ENCODE data around the gene EDIL3.

EDIL3 gene

GRCh38 chr5:83955916-83956315 lies 428.8 kb downstream of the EDIL3 start:
- Histone ChIP-seq H3K9me3 (ENCODE audit: low read length) (no peaks in the 10 kb centered on the region), H3K9me2 (ENCODE audit: low read depth, low read length) (no peaks in the 10 kb centered on the region), H2AFZ (ENCODE audit: low read length) (no peak overlapping the region), H3K27ac (ENCODE audit: low read depth, low read length, poor library complexity, severe bottlenecking) (no peak overlapping the region), H3K79me2 (ENCODE audit: insufficient read depth, low read length) (no peaks in the 10 kb centered on the region), H4K20me1 (ENCODE audit: insufficient read depth, low read length) (no peaks in the 10 kb centered on the region), H3K36me3 (ENCODE audit: insufficient read depth, low read length) (no peaks in the 10 kb centered on the region), H3F3A (ENCODE audit: insufficient read depth, low read length) (no peaks in the 10 kb centered on the region), H3K4me3 (ENCODE audit: low read depth, low read length, poor library complexity, severe bottlenecking) (no peak overlapping the region), H3K4me1 (ENCODE audit: insufficient read depth, low read length, severe bottlenecking) (no peaks in the 10 kb centered on the region), H3K4me2 (ENCODE audit: low read length) (no peak overlapping the region), H3K27me3 (ENCODE audit: insufficient read depth, low read length) (no peaks in the 10 kb centered on the region), H3K9ac (ENCODE audit: low read length) (no peak overlapping the region)
- no peak for TF ChIP-seq CTCF (IDR thresholded peaks at IDR 0.05; ENCODE audit: low read length)
- TF ChIP-seq EZH2 (IDR thresholded peaks at IDR 0.05; ENCODE audit: borderline replicate concordance, low read length), result no peak

- no peak for TF ChIP-seq CTCF (IDR thresholded peaks at IDR 0.05; ENCODE audit: low read length)
- no peak for TF ChIP-seq EZH2 (IDR thresholded peaks at IDR 0.05; ENCODE audit: borderline replicate concordance, low read length)
- Histone ChIP-seq H3K9me3 (ENCODE audit: low read length) (no peaks in the 10 kb centered on the region), H2AFZ (ENCODE audit: low read length) (no peak overlapping the region), H3F3A (ENCODE audit: insufficient read depth, low read length) (no peaks in the 10 kb centered on the region), H3K4me3 (ENCODE audit: low read depth, low read length, poor library complexity, severe bottlenecking) (no peak overlapping the region), H3K4me2 (ENCODE audit: low read length) (no peak overlapping the region), H3K9me2 (ENCODE audit: low read depth, low read length) (no peaks in the 10 kb centered on the region), H3K9ac (ENCODE audit: low read length) (no peak overlapping the region), H3K36me3 (ENCODE audit: insufficient read depth, low read length) (no peaks in the 10 kb centered on the region), H3K27me3 (ENCODE audit: insufficient read depth, low read length) (no peaks in the 10 kb centered on the region), H3K27ac (ENCODE audit: low read depth, low read length, poor library complexity, severe bottlenecking) (no peak overlapping the region), H3K4me1 (ENCODE audit: insufficient read depth, low read length, severe bottlenecking) (no peaks in the 10 kb centered on the region), H4K20me1 (ENCODE audit: insufficient read depth, low read length) (no peaks in the 10 kb centered on the region), H3K79me2 (ENCODE audit: insufficient read depth, low read length) (no peaks in the 10 kb centered on the region)
These were observed 436.9 kb downstream of the EDIL3 start for GRCh38 chr5:83947763-83948162.

- no peak overlapping the region for H3K9ac ChIP-seq (ENCODE audit: low read length)
- H2AFZ ChIP-seq (ENCODE audit: low read length), result no peak overlapping the region
- no peak overlapping the region for H3K4me2 ChIP-seq (ENCODE audit: low read length)
- no peaks in the 10 kb centered on the region for H3K36me3 ChIP-seq (ENCODE audit: insufficient read depth, low read length)
- no peak overlapping the region for H3K27ac ChIP-seq (ENCODE audit: low read depth, low read length, poor library complexity, severe bottlenecking)
- H3K9me3 ChIP-seq (ENCODE audit: low read length), result no peaks in the 10 kb centered on the region
- no peaks in the 10 kb centered on the region for H3F3A ChIP-seq (ENCODE audit: insufficient read depth, low read length)
- no peak overlapping the region for H3K4me3 ChIP-seq (ENCODE audit: low read depth, low read length, poor library complexity, severe bottlenecking)
- TF ChIP-seq CTCF (IDR thresholded peaks at IDR 0.05; ENCODE audit: low read length) (no peak), EZH2 (IDR thresholded peaks at IDR 0.05; ENCODE audit: borderline replicate concordance, low read length) (no peak)
- H4K20me1 ChIP-seq (ENCODE audit: insufficient read depth, low read length), result no peaks in the 10 kb centered on the region
- no peaks in the 10 kb centered on the region for H3K27me3 ChIP-seq (ENCODE audit: insufficient read depth, low read length)
- no peaks in the 10 kb centered on the region for H3K4me1 ChIP-seq (ENCODE audit: insufficient read depth, low read length, severe bottlenecking)
- no peaks in the 10 kb centered on the region for H3K9me2 ChIP-seq (ENCODE audit: low read depth, low read length)
- H3K79me2 ChIP-seq (ENCODE audit: insufficient read depth, low read length), result no peaks in the 10 kb centered on the region
These were observed 438.2 kb downstream of the EDIL3 start for GRCh38 chr5:83946516-83946915.

All from OCI-LY1 (cell line).